ENCODE data around the gene HMCN1. TPM values are rescaled to one million over a fixed set of nuclear protein-coding genes. Genes with fewer than 3 reads are reported as not detected.

HMCN1 gene
- total and polyA plus RNA-seq, 2 experiments from 2014 or later = 1.6 to 8.7 TPM

- no peaks in the 10 kb centered on the region for H3K27me3 Mint-ChIP-seq (ENCODE audit: insufficient read depth, low read depth, poor library complexity)
- DNase-seq (ENCODE audit: low spot score) = no peak
- peaks cover 17% of the 10 kb centered on the region for H3K36me3 Mint-ChIP-seq (ENCODE audit: low read depth)
- no peaks in the 10 kb centered on the region for H3K4me1 ChIP-seq (ENCODE audit: insufficient read depth)
- H3K27ac Mint-ChIP-seq = peak overlapping the region; percentile 64; the same call in 1 of the 2 replicates
- H2AFZ ChIP-seq = no peak overlapping the region
- TF ChIP-seq JUNB (IDR thresholded peaks at IDR 0.05; ENCODE audit: unreplicated experiment) (no peak), ETS1 (IDR thresholded peaks at IDR 0.05) (no peak), NANOG (IDR thresholded peaks at IDR 0.05; ENCODE audit: borderline replicate concordance) (no peak), EZH2 (IDR thresholded peaks at IDR 0.05; ENCODE audit: low read depth, unreplicated experiment) (no peak), POLR2AphosphoS5 (IDR thresholded peaks at IDR 0.05; ENCODE audit: low read depth) (no peak), EZH2phosphoT487 (IDR thresholded peaks at IDR 0.05; ENCODE audit: unreplicated experiment) (no peak), CREB1 (CRISPR knock-in tag; IDR thresholded peaks at IDR 0.05; ENCODE audit: low read depth) (no peak), STAT1 (IDR thresholded peaks at IDR 0.05; ENCODE audit: unreplicated experiment) (no peak), ZNF114 (CRISPR knock-in tag; IDR thresholded peaks at IDR 0.05) (no peak), ZNF331 (CRISPR knock-in tag; IDR thresholded peaks at IDR 0.05; ENCODE audit: low read depth) (no peak)
- TF ChIP-seq, protein P1, sequence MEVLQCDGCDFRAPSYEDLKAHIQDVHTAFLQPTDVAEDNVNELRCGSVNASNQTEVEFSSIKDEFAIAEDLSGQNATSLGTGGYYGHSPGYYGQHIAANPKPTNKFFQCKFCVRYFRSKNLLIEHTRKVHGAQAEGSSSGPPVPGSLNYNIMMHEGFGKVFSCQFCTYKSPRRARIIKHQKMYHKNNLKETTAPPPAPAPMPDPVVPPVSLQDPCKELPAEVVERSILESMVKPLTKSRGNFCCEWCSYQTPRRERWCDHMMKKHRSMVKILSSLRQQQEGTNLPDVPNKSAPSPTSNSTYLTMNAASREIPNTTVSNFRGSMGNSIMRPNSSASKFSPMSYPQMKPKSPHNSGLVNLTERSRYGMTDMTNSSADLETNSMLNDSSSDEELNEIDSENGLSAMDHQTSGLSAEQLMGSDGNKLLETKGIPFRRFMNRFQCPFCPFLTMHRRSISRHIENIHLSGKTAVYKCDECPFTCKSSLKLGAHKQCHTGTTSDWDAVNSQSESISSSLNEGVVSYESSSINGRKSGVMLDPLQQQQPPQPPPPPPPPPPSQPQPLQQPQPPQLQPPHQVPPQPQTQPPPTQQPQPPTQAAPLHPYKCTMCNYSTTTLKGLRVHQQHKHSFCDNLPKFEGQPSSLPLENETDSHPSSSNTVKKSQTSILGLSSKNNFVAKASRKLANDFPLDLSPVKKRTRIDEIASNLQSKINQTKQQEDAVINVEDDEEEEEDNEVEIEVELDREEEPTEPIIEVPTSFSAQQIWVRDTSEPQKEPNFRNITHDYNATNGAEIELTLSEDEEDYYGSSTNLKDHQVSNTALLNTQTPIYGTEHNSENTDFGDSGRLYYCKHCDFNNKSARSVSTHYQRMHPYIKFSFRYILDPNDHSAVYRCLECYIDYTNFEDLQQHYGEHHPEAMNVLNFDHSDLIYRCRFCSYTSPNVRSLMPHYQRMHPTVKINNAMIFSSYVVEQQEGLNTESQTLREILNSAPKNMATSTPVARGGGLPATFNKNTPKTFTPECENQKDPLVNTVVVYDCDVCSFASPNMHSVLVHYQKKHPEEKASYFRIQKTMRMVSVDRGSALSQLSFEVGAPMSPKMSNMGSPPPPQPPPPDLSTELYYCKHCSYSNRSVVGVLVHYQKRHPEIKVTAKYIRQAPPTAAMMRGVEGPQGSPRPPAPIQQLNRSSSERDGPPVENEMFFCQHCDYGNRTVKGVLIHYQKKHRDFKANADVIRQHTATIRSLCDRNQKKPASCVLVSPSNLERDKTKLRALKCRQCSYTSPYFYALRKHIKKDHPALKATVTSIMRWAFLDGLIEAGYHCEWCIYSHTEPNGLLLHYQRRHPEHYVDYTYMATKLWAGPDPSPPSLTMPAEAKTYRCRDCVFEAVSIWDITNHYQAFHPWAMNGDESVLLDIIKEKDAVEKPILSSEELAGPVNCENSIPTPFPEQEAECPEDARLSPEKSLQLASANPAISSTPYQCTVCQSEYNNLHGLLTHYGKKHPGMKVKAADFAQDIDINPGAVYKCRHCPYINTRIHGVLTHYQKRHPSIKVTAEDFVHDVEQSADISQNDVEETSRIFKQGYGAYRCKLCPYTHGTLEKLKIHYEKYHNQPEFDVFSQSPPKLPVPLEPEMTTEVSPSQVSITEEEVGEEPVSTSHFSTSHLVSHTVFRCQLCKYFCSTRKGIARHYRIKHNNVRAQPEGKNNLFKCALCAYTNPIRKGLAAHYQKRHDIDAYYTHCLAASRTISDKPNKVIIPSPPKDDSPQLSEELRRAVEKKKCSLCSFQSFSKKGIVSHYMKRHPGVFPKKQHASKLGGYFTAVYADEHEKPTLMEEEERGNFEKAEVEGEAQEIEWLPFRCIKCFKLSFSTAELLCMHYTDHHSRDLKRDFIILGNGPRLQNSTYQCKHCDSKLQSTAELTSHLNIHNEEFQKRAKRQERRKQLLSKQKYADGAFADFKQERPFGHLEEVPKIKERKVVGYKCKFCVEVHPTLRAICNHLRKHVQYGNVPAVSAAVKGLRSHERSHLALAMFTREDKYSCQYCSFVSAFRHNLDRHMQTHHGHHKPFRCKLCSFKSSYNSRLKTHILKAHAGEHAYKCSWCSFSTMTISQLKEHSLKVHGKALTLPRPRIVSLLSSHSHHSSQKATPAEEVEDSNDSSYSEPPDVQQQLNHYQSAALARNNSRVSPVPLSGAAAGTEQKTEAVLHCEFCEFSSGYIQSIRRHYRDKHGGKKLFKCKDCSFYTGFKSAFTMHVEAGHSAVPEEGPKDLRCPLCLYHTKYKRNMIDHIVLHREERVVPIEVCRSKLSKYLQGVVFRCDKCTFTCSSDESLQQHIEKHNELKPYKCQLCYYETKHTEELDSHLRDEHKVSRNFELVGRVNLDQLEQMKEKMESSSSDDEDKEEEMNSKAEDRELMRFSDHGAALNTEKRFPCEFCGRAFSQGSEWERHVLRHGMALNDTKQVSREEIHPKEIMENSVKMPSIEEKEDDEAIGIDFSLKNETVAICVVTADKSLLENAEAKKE (CRISPR knock-in tag; IDR thresholded peaks at IDR 0.05) = no peak
- TF ChIP-seq, protein P2, sequence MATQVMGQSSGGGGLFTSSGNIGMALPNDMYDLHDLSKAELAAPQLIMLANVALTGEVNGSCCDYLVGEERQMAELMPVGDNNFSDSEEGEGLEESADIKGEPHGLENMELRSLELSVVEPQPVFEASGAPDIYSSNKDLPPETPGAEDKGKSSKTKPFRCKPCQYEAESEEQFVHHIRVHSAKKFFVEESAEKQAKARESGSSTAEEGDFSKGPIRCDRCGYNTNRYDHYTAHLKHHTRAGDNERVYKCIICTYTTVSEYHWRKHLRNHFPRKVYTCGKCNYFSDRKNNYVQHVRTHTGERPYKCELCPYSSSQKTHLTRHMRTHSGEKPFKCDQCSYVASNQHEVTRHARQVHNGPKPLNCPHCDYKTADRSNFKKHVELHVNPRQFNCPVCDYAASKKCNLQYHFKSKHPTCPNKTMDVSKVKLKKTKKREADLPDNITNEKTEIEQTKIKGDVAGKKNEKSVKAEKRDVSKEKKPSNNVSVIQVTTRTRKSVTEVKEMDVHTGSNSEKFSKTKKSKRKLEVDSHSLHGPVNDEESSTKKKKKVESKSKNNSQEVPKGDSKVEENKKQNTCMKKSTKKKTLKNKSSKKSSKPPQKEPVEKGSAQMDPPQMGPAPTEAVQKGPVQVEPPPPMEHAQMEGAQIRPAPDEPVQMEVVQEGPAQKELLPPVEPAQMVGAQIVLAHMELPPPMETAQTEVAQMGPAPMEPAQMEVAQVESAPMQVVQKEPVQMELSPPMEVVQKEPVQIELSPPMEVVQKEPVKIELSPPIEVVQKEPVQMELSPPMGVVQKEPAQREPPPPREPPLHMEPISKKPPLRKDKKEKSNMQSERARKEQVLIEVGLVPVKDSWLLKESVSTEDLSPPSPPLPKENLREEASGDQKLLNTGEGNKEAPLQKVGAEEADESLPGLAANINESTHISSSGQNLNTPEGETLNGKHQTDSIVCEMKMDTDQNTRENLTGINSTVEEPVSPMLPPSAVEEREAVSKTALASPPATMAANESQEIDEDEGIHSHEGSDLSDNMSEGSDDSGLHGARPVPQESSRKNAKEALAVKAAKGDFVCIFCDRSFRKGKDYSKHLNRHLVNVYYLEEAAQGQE (IDR thresholded peaks at IDR 0.05; ENCODE audit: unreplicated experiment) = no peak
- TF ChIP-seq, protein P3, sequence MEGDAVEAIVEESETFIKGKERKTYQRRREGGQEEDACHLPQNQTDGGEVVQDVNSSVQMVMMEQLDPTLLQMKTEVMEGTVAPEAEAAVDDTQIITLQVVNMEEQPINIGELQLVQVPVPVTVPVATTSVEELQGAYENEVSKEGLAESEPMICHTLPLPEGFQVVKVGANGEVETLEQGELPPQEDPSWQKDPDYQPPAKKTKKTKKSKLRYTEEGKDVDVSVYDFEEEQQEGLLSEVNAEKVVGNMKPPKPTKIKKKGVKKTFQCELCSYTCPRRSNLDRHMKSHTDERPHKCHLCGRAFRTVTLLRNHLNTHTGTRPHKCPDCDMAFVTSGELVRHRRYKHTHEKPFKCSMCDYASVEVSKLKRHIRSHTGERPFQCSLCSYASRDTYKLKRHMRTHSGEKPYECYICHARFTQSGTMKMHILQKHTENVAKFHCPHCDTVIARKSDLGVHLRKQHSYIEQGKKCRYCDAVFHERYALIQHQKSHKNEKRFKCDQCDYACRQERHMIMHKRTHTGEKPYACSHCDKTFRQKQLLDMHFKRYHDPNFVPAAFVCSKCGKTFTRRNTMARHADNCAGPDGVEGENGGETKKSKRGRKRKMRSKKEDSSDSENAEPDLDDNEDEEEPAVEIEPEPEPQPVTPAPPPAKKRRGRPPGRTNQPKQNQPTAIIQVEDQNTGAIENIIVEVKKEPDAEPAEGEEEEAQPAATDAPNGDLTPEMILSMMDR (conservative IDR thresholded peaks at IDR 0.05; ENCODE audit: low read depth in 2 of 2) = no peak
- no peaks in the 10 kb centered on the region for H3K9me2 ChIP-seq (ENCODE audit: insufficient read depth)
- no peak overlapping the region for H3K4me3 ChIP-seq
- peaks cover 6% of the 10 kb centered on the region; the same call in 2 of the 3 replicates for H3K4me1 Mint-ChIP-seq
- H3F3A ChIP-seq (replicated peaks; ENCODE audit: low read depth) = no peaks in the 10 kb centered on the region
- H3K36me3 ChIP-seq (ENCODE audit: insufficient read depth) = no peaks in the 10 kb centered on the region
- H3K9me3 Mint-ChIP-seq = peaks cover 20% of the 10 kb centered on the region
- no peak overlapping the region for H3K27ac ChIP-seq (ENCODE audit: low read depth)
- H3K27me3 ChIP-seq (ENCODE audit: insufficient read depth) = no peaks in the 10 kb centered on the region
- no peak overlapping the region for H3K4me3 Mint-ChIP-seq
- H4K20me1 ChIP-seq (replicated peaks; ENCODE audit: insufficient read depth) = no peaks in the 10 kb centered on the region
- H3K4me2 ChIP-seq = no peak overlapping the region
- no peak for ATAC-seq
- H3K79me2 ChIP-seq (replicated peaks; ENCODE audit: insufficient read depth) = no peaks in the 10 kb centered on the region
These were observed 53.0 kb downstream of the HMCN1 start for GRCh38 chr1:185787238-185787637.
